GM19328 (cell line): ENCODE data around the gene PELI2.

Experiments
- ATAC-seq: cut with Tn5 transposase; IDR thresholded peaks from one replicate; pipeline ENCODE4 v1.9.1; 2021; ENCODE audit warnings: mild to moderate bottlenecking, moderate library complexity; ENCODE audit not compliant: unreplicated experiment

Gene PELI2

DNA sequence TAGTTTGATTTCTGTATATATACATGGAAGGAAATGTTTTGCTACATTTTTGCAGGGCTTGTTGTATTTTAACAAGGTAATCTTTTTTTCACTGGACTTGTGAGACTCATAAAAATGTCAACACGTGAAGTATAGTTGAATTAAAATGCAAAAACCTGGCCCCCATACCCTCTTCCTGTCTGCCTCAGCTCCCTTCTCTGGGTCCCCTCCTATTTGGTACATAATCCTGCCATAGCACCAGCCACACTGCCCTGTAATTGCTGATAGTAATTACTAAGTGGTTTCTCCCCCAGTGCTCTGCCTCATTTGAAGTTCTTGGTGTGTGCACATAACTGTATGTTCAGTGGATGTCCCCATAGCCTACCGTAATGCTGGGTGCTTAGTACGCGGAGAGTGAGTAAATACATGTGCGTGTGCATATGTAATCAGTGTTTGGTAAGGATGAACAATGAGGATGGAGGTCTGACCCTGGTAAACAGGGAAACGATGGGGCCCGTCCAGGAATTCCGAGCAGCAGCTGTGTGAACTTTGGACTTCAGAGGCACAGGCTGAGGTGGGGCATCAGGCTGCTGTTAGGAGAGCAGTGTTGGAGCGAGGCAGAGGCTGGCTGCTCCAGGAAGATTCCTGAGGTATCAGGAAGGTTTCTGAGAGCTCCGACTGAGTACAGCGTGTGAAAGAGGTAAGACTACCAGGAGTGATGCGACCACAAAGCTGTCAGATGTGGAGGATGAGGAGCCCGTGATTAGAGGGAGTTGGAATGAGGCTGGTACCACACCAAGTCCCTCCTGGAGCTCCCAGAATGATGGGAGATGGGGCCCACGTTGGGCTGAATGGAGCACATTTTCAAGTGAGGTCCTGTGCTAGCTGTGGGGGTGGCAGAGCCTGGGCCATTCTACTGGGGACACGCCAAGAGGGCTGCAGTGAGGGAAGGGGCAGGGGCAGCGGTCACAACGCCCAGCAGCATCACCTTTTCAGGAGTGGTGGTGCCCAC, 106.8 kb downstream of the PELI2 start:
- ATAC-seq: no peak

DNA sequence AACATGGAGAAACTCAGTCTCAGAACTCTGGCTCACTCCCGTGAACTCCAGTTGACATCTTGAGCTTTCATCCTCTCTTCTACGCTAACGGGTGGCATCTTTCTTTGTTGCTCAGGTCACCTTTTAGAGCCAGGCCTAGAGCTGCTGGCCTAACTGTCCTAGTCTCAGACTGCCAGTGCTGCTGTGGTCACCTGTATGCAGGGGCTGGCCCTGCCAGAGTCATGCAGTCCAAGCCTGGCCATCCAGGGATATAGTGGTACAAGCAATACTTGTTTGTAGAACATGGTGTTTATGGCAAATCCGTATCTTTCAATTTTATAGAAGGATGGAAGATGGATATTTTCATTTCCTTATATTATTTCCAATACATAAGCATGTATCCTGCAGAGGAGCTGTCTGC, 117.2 kb downstream of the PELI2 start:
- no peak for ATAC-seq

DNA sequence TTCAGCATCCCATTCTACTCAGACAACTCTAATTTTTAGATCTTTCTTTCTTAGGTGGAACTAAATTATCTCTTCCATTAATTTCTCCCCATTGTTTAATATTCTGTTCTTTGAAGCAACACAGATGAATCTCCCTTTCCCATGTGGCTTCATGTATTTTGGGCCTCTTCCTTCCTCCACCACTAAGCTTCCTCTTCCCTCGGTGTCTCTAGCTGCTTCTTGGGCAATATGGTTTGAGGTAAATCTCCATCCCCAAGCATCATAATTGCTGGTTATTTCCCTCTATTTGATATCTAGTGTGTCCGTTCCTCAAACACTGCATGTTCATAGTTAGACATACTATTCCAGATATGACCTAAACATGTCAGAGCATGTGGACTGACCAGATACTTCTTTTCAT, 119.2 kb downstream of the PELI2 start:
- no peak for ATAC-seq

GRCh38 chr14:56241461-56241860, 123.2 kb downstream of the PELI2 start:
- no peak for ATAC-seq

DNA sequence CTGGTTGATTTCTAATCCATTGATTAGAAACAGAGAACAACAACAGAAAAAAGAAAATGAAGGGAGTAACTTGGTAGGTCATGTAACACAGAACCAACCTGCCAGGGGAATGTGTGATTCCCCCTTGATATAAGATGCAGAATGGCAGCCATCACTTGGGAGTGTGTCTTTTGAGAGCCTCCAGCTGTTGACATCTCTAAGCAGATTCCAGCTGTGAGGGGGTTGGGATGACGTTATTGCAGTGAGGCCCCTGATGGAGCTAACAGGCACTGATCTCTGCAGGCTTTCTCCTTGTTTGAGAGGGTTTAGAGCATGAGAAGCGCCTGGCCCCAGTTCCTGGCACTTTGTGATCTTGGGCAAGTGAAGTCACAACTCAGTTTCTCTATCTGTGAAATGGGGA, 124.9 kb downstream of the PELI2 start:
- no peak for ATAC-seq

DNA sequence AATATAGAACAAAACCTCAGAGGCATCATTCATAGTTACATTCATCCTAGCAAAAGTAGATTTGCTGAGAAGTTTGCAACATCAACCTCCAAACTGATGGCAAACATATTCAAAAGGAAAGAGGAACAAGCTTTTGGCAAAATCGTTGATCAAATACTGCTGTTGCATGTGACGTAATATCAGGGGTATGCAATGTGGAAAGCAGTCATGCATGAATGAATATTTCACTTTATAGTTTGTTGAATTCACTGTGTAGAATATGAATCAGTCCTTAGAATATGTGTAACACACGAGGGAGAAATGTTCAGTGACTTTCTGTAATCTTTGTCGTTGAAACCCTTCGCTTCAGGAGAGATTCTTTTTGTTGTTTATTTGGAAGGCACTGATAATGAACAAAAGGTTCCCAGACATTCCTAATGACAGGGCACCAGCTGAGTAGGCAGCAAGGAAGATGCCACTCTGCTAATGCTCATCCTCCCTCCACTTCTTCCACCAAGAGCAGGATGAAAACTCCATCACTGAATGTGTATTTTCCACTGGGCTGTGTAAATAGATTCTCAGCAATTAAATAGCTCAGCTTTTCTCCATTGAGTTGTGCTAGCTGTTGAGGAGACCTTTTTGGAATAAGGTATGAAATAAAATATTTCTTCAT, 126.1 kb downstream of the PELI2 start:
- no peak for ATAC-seq

DNA sequence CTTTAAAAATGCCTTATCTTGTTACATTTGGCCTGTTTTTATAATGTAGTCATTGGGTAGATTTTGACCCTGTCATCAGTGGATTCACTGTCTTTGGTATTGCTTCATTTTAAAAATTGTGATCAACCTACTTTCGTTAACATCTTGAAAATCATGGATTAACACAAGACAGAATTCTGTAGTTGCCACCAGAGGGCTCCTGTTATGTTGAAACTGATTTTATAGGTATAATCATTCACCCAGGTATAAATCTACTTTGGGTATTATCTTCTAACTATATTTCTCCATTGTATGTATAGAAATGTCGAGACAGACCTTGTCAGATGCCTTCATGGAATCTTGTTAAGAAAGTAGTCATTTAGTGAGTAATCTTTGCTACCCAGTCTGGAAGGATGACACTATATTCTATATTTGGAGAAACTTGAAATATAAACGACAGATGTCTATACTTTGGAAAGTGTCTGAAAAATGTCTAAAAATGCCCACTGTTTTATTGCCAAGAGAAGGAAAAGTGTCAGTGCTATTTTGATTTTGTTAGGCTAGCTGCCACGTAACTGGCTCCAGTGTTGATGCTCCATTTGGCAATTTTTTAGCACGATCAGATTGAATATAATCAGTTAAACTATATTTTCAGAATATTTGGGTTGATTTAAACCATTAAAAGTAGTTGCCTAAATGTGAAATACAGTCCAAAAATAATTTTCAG, 129.4 kb downstream of the PELI2 start:
- no peak for ATAC-seq

- no peak for ATAC-seq
Observed at GRCh38 chr14:56248442-56248841, 130.2 kb downstream of the PELI2 start.

GRCh38 chr14:56261046-56261445, 142.8 kb downstream of the PELI2 start:
- ATAC-seq: no peak

DNA sequence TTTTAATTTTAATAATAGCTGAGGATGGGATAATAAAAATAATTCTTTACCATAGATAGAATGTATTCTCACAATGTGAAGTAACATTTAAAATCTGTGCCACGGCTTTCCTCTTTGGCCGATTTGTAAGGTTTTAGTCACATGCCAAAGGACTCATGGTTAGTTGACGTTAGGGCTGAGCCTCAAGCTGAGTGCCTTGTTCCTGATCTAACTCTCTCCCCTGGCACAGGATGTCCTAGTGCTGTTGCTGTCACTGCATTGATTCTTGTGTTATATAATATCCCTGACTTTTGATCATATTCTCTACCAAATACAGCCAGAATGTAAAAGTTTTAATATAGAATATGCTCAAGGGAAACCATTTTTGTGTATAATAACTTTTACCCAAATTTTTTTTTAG, 144.3 kb downstream of the PELI2 start:
- no peak for ATAC-seq

DNA sequence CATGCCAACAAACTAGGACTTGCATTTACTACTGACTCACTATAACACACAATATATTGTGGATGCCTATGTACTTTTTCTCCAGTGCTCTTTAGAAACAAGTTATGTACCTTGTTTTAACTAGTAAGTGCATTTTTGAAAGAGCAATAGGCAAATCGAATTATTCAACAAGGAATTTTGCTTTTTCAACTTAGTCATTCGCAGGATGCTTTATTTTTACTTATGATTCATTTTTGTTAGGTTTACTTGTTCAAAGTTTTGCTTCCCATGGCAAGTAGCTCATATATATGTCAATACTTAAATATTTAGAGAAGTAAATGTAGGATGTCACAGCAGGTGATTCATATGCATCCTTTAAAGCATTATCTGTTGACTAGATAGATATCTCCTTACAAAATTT, 149.8 kb downstream of the PELI2 start:
- ATAC-seq: no peak

- ATAC-seq: no peak
Observed at GRCh38 chr14:56268673-56269072, 150.5 kb downstream of the PELI2 start.

- no peak for ATAC-seq
Observed at GRCh38 chr14:56270921-56271320, 152.7 kb downstream of the PELI2 start.

DNA sequence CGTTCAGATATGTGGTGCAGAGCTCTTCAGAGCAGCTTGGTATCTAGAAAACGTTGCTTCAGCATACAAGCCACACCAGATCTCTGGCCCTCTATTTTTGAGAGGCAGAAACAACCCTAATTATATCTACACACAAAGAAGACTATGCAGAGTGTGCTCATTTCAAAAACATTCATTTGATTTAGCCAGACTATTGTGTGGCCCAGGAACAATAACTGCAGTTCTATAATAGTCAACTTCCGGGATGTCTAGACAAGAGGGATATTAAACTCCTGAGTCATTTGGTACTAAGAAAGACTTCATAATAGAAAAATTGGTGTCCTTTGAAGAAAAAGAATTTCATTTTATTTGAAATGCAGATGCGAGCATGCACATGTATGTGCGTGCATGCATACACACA, 153.8 kb downstream of the PELI2 start:
- ATAC-seq: no peak

DNA sequence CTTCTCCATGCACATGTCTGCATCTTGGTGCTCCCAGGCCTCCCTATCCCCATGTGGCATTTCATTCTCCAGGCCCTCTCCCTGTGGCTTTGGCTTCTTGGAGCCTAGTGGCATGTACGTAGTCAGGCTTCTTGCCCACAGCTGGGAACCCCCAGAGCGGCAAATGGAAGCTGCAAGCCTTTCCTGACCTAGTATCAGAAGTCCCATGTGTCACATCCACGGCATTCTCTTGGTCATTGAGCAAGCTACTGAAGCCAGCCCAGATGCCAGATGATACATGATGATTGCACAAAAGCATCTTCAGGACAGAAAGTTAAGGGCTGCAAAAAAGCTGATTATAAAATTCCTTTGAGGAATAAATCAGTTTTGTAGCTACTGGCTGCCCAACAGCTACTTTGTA, 154.9 kb downstream of the PELI2 start:
- ATAC-seq: no peak

GRCh38 chr14:56273951-56274350, 155.7 kb downstream of the PELI2 start:
- no peak for ATAC-seq

DNA sequence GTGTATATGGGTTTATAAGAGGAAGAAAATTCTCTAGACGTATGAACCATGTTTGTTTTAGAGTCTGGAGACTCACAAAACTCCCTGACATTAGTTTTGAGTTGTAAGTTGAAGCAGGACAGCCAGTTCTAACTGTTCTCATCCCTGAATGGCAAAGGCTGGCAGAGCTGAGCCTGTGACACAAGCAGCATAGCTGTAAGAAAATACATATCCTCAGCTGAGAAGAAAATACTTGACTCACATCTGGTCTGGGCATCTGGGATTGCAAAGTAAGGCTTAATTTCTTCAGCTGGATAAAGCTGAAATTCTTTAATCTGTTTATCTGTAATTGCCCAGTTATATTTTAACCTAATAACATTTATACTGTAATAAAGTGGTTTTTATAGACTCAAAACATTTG, 156.3 kb downstream of the PELI2 start:
- no peak for ATAC-seq

DNA sequence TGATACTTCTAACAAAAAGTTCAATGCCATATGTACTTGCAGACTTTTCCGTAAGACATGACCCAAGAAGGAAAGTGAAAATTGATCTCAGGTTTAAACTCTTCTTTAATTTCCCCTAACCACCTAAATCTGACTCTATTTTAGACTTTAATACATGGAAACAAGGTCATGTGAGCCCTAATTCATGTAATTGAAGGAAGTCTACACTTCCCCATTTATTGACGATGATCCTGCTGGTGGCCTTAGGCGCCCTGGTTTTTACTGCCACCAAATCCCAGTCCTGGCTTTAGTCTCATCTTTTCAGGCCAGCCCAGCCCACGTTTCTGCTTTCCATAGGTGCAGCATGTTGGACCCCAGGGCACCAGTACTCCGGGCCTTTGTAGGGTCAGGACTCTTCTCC, 157.9 kb downstream of the PELI2 start:
- no peak for ATAC-seq

- ATAC-seq: no peak
Observed at GRCh38 chr14:56278383-56278782, 160.2 kb downstream of the PELI2 start.

- no peak for ATAC-seq
Observed at GRCh38 chr14:56280843-56281242, 162.6 kb downstream of the PELI2 start.

DNA sequence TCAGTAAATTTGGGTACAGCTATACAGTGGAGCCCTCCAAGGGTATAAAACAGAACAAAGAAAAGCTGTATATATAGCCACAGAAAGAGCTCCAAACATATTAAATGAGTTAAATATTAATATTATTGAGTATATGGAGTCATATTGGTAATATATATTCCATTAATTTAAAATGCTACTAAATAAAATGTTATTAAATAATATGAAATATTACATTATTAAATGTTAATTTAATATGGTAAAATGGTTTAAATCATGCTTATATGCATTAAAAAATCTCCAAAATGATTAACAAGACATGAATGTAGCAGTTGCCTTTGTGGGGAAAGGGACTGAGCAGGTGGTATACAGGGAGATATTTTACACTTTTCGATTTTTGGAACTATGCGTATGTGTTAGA, 164.0 kb downstream of the PELI2 start:
- no peak for ATAC-seq

DNA sequence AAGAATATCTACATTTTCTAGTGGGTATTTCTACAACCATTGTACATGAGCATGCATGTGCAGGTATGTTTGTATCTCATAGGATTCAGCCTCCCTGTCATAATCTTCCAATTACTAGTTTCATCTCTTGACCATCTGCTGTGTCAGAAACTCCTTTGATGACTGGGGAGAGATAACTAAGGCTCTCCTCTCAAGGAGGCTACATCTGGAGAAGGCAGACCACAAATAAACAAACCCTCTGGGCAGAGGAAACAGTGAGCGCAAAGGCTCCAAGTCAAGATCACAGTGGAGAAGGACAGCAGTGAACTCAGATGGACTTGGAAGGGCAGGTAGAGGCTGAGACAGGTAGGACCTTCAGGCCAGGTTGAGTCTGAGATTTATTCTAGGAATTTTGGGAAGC, 166.4 kb downstream of the PELI2 start:
- no peak for ATAC-seq
